HG03108 (cell line): ENCODE data around the gene GPSM3.
"Not testable (repeated sequence)": the region's sequence is repeated elsewhere in the genome, so short reads cannot be mapped to it uniquely, and the experiment has no call there.

Experiments
- ATAC-seq: cut with Tn5 transposase; IDR thresholded peaks from one replicate; pipeline ENCODE4 v1.9.1; 2021; ENCODE audit warnings: moderate library complexity; ENCODE audit not compliant: unreplicated experiment

Gene GPSM3, protein sequence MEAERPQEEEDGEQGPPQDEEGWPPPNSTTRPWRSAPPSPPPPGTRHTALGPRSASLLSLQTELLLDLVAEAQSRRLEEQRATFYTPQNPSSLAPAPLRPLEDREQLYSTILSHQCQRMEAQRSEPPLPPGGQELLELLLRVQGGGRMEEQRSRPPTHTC

DNA sequence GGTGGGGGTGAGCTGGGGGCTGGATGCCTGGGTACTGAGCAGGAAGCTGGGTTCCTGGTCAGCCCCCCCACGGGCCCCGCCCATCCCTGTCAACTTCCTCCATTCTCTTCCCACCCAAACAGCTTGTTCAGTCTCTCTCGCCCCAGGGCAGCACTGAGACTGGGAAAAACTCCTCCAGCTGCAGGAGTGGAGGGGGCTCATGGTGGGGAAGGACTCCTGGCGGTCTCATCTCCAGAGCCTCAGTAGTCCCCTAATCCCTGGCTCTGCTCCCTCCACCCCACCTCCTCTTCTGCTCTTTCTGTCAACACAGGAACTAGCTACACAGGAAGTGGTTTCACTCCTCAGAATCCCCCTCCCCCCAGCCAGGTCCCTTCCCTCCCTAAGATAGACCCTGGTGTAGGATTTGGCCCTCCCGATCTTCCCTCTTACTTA, at the start of gene GPSM3:
GPSM3 (minus strand) TSS at position 36 of the 432 bp plus-strand sequence. CDS start 130 bp downstream, outside the sequence.
- ATAC-seq: no peak

DNA sequence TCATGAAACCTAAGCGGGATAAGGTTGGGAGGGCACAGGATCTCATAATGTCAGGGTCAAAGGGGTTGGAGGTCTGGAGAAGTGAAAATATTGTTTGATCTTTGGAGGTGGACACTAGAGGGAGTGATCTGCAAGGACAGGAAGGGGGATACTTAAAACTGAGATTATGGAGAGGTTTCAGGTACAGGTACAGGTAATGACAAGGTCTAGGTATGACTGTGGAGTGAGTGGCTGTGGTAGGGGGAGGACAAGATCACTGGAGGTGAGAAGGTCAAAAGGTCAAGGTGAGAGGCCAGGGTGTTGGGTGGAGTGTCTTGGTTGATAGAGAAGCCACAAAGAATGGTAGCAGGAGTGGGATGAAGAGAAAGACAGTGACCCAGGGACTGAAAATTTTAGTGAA, 48.2 kb upstream of the GPSM3 start:
- ATAC-seq: no peak

DNA sequence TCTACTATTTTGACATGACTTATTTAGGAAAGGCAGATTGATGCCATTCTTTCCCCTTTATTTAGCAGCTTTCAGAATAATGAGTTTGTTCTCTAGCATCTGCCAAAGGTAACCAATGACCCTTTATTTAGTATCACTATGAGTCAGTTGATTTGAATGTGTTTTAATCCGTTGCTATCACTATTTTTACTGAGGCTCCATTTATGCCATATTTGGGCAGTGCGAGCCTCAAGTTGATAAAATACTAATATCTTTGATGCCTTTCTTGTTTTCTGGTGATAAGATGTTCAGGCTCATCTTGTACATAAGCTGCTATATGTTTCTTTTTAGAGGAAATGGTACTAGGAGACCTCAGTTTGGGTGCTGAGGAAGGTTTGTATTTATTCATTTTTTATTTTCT, 47.0 kb upstream of the GPSM3 start:
- ATAC-seq: no peak

DNA sequence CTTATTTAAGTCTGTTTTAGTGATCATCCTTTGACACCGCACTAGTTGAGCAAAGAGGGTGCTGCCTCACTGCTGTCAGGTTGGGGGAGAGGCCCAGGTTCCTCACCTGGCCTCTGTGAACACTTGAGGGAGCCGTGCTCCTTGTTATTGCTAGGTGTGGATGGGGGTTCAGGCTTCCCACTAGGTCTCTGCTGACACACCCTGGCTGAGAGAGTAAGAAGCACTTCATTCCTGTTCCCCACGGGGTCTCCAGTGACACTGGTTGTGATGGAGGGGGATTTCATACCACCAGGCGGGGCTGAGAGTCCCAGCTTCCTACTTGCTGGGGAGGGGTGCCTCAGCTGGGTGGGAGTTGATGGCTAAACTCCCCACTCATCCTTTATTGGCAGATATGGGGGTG, 42.5 kb upstream of the GPSM3 start:
- no peak for ATAC-seq

DNA sequence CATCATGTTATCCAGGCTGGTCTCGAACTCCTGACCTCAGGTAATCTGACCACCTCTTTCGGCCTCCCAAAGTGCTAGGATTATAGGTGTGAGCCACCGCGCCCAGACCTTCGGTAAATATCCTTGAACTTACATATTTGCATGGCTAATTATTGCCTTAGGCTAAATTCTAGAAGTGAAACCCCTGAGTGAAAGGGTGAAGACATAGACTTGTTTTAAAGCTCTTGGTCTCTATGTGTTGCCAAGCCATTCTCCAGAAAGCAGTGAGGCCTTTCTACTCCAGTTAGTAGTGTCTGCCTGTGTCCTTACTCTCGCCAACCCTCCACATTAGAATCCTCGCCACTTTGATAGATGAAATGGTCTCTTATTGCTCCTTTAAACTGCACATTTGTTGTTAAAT, 34.0 kb upstream of the GPSM3 start:
- no peak for ATAC-seq

DNA sequence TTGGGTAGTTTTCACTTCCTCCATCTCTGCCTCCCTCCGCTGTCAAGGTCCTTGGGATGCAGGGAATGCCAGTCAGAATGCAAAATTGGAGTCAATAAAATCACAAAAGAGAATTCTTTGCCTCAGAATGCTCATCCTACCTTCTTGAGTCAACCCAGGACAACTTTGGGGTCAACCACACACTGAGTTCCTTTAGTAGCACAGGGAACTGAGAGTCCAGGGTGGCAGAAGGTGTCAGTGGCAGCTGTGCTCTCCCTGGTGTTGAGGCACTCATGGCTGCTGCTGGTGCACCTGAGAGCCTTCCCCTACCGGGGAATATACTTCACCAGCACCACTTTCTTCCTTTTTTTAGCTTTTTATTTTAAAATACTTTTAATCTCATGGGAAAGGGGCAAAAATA, 32.3 kb upstream of the GPSM3 start:
- ATAC-seq: no peak

DNA sequence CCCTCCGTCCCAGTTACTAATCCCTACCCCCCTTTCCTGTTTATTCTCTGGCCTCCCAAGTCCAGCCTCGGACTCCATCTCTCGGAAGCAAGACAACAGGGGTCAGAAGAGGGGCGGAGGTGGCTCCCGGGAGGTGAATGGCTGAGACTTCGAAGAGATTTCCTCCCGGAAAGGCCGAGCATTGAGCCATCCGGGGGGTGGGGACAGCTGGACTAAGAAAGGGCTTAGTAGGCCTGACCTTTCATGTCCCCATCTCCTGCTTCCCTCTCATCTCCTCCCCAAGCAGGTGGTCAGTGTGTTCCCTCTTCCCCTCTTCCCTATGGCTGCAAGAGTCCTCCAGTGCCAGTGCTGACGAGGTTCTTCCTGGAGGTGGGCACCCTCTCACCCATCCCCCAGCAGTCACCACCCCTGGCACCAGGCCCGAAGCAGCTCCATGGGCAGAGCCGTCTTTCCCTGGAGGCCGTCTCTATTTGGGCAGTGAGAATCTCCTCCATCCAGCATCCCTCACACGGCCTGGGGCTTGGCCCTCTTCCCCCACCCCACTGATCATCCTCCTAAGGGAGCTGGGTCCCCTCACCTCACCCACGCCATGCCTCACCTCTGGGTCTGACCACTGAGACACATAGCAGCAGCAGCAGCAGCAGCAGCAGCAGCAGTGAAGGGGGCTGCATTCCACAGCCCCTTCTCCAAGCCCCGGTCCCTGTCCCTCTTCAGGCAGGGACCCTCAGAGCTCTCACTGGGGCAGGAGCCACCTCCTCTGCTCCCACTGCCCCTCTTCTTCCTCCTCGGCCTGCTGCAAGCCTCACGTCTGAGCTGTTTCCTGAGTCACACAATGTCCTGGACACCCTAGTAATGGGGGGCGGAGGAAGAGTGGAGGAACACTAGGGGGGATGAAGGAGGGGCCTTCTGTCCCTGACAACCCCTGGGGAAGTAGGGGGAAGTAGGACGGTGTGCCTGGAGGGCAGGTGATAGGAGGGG, 31.1 kb upstream of the GPSM3 start, which contains the start of gene NOTCH4:
NOTCH4 (minus strand) TSS at position 810 of the 978 bp plus-strand sequence; CDS start at position 671, 139 bp downstream.
- no peak for ATAC-seq

DNA sequence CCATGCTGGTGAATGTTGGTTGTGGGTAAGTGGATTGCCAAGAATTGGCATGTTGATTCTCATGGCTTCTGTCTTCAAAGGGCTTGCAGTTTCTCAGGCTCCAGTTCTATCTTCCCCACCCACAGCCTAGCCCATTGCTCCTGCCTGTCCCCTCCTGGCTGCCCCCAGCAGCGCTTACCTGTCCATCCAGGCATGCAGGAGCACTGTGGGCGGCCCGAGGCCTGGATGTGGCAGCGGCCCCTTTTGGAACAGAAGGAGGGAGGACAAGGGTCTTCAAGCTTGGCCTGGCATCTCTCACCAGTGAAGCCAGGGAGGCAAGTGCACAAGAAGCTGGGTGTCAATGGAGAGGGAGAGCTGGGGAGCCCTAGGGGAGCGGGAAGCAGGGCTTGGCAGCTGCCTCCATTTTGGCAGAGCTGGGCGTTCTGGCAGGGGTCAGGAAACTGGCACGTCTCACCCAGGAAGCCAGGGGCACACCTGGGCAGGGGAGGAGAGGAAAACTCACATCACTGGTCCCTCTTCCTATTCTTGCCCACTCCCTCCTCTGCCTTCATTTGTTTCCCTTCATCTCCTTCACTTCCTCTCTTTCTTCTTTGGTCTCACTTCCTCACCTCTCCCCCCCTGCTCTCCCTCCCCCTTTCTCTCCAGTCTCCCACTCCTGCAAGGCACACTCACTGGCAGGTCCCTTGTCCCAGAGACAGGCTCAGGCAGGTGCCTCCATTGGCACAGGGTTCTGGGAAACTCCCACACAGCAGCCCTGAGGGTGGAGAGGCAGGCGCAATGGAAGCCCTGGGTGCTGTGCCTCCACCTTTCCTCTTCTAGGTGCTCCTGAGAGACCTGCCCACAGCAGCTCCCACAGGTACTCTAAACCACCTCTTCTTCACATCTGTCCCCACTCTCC, 30.1 kb upstream of the GPSM3 start:
- ATAC-seq: no peak

DNA sequence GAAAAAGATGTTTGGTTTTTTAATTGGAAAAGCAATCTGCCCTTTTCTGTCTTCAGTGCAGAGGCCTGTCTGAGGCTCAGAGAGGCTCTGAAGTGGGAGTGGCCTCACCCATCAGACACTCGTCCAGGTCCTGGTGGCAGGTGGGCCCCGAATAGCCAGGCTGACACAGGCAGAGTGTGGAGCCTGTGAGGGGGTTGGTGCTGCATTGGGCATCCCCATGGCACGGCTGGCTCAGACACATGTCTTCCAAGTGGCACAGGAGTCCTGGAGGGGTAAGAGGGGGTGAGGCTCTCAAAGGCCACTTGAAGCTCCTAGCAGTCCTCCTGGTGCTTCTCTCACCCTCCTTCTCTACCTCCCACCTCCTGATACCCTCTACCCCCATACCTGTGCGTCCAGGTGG, 27.6 kb upstream of the GPSM3 start:
- no peak for ATAC-seq

DNA sequence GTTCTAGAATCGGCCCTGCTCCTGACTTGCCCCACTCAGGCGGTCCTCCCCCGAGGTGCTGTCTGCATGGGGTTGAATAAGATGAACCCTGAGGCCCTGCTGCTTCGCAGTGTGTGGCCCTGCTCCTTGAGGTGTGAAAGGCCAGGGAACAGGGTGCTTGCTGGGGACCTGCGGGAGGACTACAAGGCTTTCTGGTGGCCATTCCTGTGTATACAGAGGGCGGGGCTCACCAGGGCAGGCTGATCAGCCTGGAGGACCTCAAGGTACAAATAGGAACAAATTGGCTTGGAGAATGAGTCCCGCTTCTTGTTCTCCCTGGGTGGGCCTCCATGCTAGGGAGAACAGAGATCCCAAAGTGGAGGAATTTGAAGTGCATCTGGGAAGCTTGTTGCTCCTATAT, 25.7 kb upstream of the GPSM3 start:
- no peak for ATAC-seq

DNA sequence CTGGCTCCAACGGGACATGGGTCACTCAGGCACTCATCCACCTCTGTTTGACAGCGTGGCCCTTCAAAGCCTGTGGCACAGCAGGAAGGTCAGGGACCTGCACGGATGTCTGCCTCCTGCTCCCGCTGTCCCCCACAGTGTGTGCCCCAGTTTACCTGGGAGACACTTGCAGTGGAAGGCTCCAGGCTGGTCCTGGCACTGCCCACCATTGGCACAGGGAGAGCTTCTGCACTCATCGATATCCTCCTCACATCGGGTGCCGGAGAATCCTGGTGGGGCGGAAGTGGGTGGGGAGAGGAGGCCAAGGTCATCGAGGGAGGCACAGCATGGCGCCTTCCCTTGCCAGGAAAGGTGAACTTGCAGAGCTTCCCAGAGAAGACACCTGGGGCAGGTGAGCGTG, 24.6 kb upstream of the GPSM3 start:
- ATAC-seq: no peak

DNA sequence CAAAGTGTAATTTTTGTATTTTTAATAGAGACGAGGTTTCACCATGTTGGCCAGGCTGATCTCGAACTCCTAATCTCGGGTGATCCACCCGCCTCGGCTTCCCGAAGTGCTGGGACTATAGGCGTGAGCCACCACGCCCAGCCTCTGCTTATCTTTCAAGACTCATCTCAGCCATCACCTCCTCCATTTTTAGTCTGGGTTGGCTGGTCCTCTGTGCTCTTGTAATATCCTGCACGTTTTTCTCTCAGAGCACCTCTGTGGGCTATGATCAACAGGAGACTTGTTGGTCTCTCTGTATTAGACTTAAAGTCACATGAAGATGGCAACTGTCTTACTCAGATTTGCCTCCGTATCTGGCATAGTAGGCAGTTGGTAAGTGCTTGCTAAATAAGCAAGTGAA, 23.8 kb upstream of the GPSM3 start:
- no peak for ATAC-seq

DNA sequence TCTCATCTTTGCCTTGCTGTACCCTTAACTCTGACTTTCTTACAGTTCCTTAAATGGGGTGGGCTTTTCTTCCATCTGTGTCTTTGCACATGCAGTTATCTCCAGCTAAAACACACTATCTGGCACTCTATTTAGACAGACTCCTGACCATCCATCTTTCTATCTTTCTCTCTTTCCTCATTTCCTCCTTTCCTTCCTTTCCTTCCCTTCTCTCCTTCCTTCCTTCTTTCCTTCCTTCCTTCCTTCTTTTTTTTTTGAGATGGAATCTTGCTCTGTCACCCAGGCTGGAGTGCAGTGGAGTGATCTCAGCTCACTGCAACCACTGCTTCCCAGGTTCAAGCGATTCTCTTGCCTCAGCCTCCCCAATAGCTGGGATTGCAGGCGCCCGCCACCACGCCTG, 23.2 kb upstream of the GPSM3 start:
- no peak for ATAC-seq

DNA sequence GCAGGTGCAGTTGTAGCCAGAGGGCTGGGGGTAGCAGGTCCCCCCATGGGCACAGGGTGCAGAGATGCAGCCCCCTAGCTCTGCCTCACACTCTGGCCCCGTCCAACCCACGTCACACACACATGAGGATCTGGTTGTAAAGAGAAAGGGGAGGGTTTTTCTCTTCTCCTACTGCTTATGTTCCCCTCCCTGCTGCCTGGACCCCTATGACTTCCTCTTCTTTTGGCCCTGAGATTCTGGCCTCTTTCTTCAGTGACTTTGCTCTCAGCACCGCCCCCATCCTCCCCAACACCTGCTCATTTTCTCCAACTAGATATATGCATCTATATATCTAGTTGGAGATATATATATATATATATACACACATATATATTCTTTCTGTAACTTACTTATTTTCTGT, 21.7 kb upstream of the GPSM3 start:
- ATAC-seq: no peak

DNA sequence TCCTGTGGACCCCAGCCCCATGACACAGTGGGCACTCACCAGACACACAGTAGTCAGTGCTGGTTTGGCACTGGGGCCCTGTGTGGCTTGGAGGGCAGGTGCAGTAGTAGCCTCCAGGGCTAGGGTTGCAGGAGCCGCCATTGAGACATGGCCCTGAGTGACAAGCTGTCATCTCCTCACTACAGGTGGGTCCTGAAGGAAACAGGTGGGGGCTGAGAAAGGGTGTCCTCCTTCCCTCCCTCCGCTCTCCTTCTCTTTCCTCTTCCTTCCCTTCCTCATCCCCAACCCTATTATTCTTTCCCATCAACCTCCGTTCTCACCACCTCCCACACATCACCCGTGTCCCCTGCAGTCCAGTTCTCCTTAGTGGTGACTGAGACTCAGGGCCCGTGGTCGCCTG, 21.2 kb upstream of the GPSM3 start:
- no peak for ATAC-seq

DNA sequence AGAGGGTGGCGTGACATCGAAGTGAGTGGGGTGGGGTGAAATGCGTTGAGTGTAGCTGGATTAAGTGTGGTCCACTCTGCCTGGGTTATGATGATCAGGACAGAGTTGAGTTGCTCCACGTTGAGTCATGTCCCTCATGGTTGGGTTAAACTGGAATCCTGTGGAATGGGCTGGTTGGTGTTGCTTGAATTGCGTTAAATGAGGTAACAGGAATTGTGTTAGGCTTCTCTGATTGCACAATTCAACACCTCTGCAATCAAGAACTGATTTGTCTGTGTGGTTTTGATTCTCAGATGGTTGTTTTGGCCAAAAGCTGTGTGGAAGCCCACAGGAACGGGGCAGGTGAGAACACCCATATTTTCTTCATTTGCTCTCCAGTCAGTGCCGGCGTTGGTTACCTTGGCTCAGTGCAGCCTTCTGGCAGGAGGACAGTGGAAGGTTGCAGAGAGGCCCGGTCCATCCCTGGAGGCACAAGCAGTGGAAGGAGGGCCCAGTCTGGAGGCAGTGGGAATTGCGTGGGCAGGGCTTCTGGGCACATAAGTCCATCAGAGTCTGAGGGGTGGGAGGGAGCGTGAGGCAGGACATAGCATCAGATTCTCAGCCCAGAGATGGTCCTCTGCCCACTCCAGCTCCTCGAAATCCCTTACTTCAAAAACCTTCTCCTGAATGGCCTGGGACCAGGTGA, 19.8 kb upstream of the GPSM3 start:
- ATAC-seq: no peak

DNA sequence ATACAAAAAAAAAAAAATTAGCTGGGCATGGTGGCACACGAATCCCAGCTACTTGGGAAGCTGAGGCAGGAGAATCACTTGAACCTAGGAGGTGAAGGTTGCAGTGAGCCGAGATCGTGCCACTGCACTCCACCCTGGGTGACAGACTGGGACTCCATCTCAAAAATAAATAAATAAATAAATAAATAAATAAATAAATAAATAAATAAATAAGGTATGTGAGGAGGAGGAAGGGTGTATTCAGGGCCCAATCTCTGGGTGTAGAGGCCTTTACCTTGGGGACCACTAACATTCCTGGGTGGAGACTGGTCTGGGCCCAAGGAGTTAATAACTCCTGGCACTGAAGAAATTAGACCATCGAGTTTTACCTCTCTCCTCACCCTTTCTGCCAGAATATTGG, 19.0 kb upstream of the GPSM3 start:
- ATAC-seq: not testable (repeated sequence)

DNA sequence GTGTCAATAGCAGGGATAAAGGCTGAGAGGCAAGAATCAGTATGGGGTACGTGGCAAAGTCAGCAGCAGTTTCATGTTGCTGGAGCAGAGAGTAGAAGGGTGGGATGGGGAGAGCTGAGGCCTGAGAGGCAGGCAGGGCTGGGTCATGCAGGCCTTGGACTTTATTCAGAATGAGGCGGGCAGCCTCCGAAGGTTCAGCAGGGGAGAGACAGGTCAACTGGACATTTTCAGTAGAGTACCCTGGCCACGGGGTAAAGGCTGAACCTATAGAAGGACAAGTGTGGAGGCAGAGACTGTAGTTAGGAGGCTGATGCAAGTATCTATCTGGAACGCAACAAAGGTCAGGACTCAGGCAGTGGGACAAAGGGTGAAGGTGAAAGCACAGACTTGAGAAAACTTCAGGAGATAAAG, 17.8 kb upstream of the GPSM3 start:
- ATAC-seq: no peak

DNA sequence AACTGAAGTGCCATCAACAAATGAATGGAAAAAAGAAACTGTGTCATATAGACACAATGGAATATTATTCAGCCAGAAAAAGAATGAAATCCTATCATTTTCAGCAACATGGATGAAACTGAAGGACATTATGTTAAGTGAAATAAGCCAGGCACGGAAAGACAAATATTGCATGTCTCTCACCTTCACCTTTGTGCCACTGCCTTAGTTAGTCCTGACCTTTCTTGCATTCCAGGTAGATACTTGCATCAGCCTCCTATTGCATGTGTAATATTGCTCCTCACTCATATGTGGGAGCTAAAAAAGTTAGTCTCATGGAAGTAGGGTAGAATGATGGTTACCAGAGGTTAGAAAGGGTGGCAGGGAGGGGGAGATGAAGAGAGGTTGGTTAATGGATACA, 16.6 kb upstream of the GPSM3 start:
- ATAC-seq: no peak

DNA sequence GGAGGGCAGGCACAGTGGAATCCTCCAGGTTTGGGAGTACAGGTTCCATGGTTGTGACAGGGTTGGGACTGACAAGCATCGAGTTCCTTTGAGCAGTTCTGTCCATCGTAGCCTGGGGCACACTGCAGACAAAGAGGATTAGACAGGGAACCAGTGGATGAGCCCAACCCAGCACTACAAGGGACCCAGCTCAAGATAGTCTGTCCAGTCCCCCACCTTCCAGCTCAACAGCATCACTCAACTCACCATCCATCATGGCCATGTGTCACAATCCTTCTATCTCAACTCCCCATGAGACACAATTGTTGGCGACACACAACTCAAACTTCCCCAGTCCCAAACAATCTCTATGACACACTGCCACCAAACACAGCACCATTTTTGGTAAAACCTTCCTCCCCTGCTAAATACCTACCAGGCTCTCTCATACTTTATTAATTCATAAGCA, 11.8 kb upstream of the GPSM3 start:
- ATAC-seq: no peak
